CD4-positive, CD25-positive, alpha-beta regulatory T cell (primary cell): ENCODE results near the gene PRKCE. TPM values are rescaled to one million over a fixed set of nuclear protein-coding genes. Genes with fewer than 3 reads are reported as not detected.

Experiments
- ATAC-seq, 2 donors: fragments of 150-1000 bp; cut with Tn5 transposase; one replicate each; pipeline ENCODE4 v1.10.0; 2021; ENCODE audit warnings: low read depth in 2 of 2, moderate number of reproducible peaks in 2 of 2, moderate library complexity in 1 of 2
- DNase-seq, 3 donors: peaks; one replicate each; pipeline versions ENCODE4 v3.0.0 to v3.0.0-alpha.2; 2012 to 2022; ENCODE audit warnings: mixed read lengths in 1 of 3
- H3K27ac ChIP-seq: one replicate; pipeline ENCODE4 v1.7.0; 2013; ENCODE audit warnings: mild to moderate bottlenecking, low read length; ENCODE audit not compliant: insufficient read depth, poor library complexity, severe bottlenecking
- H3K27me3 ChIP-seq: one replicate; pipeline ENCODE4 v1.7.0; 2013; ENCODE audit warnings: low read length; ENCODE audit not compliant: control insufficient read depth, insufficient read depth
- H3K36me3 ChIP-seq: one replicate; pipeline ENCODE4 v1.7.0; 2013; ENCODE audit warnings: mild to moderate bottlenecking, low read length, moderate library complexity; ENCODE audit not compliant: control insufficient read depth, insufficient read depth
- H3K4me1 ChIP-seq: 2 replicates; pipeline ENCODE4 v1.7.0; 2013; ENCODE audit warnings: mild to moderate bottlenecking, low read length; ENCODE audit not compliant: insufficient read depth, control insufficient read depth, poor library complexity, severe bottlenecking
- H3K4me3 ChIP-seq: one replicate; pipeline ENCODE4 v1.7.0; 2013; ENCODE audit warnings: low read depth, mild to moderate bottlenecking, low read length, moderate library complexity
- H3K9me3 ChIP-seq, 2 experiments: 1 replicate in 1 of 2; 2 replicates in 1 of 2; pipeline ENCODE4 v1.7.0; 2013; ENCODE audit warnings: low read length in 2 of 2, mild to moderate bottlenecking in 1 of 2, moderate library complexity in 1 of 2; ENCODE audit not compliant: control insufficient read depth in 2 of 2
- H3K27ac Mint-ChIP-seq, 3 donors: one replicate each; pipeline ENCODE4 v1.8.0; 2020 to 2022; ENCODE audit warnings: mild to moderate bottlenecking in 3 of 3, mixed read lengths in 3 of 3, moderate library complexity in 2 of 3
- H3K27me3 Mint-ChIP-seq: one replicate; pipeline ENCODE4 v1.8.0; 2022; ENCODE audit warnings: mild to moderate bottlenecking, mixed read lengths
- H3K36me3 Mint-ChIP-seq: one replicate; pipeline ENCODE4 v1.8.0; 2020; ENCODE audit warnings: mixed read lengths
- H3K4me1 Mint-ChIP-seq, 4 donors: one replicate each; pipeline ENCODE4 v1.8.0; 2020 to 2022; ENCODE audit warnings: mixed read lengths in 4 of 4, mild to moderate bottlenecking in 1 of 4
- H3K4me3 Mint-ChIP-seq, 4 donors: one replicate each; pipeline ENCODE4 v1.8.0; 2020 to 2022; ENCODE audit warnings: mild to moderate bottlenecking in 4 of 4, mixed read lengths in 4 of 4, moderate library complexity in 3 of 4
- H3K9me3 Mint-ChIP-seq, 7 donors: one replicate each; pipeline ENCODE4 v1.8.0; 2020 to 2022; ENCODE audit warnings: mixed read lengths in 7 of 7, mild to moderate bottlenecking in 3 of 7, moderate library complexity in 2 of 7
- polyA plus RNA-seq, 4 donors: library from polyadenylated mRNA; unstranded; fragments of 300-500 nt; fragmentation: Illumina TruSeq; gene quantifications; one replicate each; pipeline ENCODE4 v1.2.3, GENCODE V29; 2021
- total RNA-seq: library from RNA; stranded (reverse); gene quantifications from one replicate; pipeline ENCODE4 v1.2.3, GENCODE V29; 2022

Gene PRKCE
- total and polyA plus RNA-seq, 5 donors from 2014 or later = 0.78 to 16.5 (median 1.3) TPM

DNA sequence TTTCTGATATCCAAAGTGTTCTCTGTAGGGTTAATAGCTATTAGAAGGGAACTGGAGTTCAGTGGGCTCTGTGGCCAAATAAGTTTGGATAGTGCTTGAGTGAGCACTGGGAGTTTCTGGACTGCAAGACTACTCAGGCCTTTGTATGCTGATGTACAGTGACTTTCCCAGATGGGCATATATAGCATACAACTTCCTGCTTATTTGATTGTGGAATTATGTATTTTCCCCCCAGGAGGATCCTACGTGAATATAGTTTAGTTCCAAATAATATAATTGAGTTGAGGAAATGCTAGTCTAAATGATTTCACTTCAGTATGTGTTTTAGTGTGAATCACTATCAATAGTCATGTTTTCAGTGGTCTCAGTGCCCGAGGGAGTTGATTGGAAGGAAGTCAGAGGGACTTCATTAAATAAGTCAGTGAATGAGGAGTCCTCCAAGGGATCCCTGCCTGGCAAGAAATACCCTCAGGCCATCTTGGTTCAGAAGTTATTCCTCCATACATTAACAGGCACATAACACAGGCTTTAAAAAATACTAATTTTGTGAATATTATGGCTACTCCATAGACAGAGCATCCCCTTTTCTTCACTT is 251.4 kb downstream of the PRKCE start:
- Mint-ChIP-seq H3K9me3 (no peaks in the 10 kb centered on the region), H3K4me1 (peaks cover 0 to 3% (median 0%) of the 10 kb centered on the region in 4 donors), H3K27ac (peak overlapping the region in 1 of 3 donors; percentile 52), H3K27me3 (no peaks in the 10 kb centered on the region), H3K4me3 (no peak overlapping the region), H3K36me3 (peaks cover 10% of the 10 kb centered on the region)
- ATAC-seq = no peak
- H3K9me3 ChIP-seq = no peaks in the 10 kb centered on the region
- no peak overlapping the region for H3K4me3 ChIP-seq
- DNase-seq = no peak
- no peaks in the 10 kb centered on the region for H3K4me1 ChIP-seq
- H3K27ac ChIP-seq = no peak overlapping the region
- no peaks in the 10 kb centered on the region for H3K27me3 ChIP-seq
- no peaks in the 10 kb centered on the region for H3K36me3 ChIP-seq

GRCh38 chr2:45904267-45904945 is 252.9 kb downstream of the PRKCE start:
- Histone ChIP-seq H3K27ac (no peak overlapping the region), H3K4me1 (no peaks in the 10 kb centered on the region), H3K27me3 (no peaks in the 10 kb centered on the region), H3K4me3 (no peak overlapping the region), H3K36me3 (no peaks in the 10 kb centered on the region), H3K9me3 (no peaks in the 10 kb centered on the region)
- Mint-ChIP-seq H3K9me3 (no peaks in the 10 kb centered on the region), H3K27ac (no peak overlapping the region), H3K27me3 (no peaks in the 10 kb centered on the region), H3K36me3 (peaks cover 6% of the 10 kb centered on the region), H3K4me1 (peaks cover 0 to 3% (median 0%) of the 10 kb centered on the region in 4 donors), H3K4me3 (no peak overlapping the region)
- ATAC-seq (no peak), DNase-seq (peak in 1 of 3 donors; percentile 75)

DNA sequence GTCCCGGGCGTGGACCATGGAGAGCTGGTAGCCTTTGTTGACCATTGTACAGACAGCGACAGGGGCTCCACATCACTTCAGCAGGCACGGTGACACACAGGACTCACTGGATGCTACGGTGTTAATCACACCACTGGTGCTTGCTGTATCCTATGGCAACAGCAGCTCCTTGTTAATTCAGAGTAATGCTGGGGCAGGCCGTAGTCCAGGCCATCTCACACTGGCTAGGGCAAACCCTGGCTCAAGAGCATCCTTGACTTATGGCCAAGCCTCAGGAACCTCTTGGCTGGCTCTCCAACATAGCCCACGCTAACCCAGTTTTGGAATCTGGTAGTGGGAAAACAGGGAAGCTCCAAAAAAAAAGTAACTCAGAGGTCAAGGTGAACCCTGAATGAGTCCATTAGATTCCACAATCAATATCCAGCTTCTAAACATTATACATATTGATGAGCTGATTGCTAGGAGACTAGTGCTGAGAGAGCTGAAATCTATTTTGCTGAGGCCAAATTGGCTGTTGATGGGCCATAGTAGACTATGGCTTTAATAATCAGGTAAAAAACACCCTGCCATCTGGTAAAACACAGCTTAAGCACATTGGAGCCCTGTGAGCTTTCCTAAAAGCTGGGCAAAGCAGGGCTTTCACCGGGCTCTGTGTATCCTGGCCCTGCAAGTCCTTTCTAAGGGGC is 253.6 kb downstream of the PRKCE start:
- Histone ChIP-seq H3K4me3 (no peak overlapping the region), H3K4me1 (no peaks in the 10 kb centered on the region), H3K27ac (no peak overlapping the region), H3K36me3 (no peaks in the 10 kb centered on the region), H3K27me3 (no peaks in the 10 kb centered on the region), H3K9me3 (no peaks in the 10 kb centered on the region)
- DNase-seq = no peak
- H3K27me3 Mint-ChIP-seq = no peaks in the 10 kb centered on the region
- peaks cover 0 to 3% (median 0%) of the 10 kb centered on the region in 4 donors for H3K4me1 Mint-ChIP-seq
- H3K36me3 Mint-ChIP-seq = peaks cover 6% of the 10 kb centered on the region
- H3K4me3 Mint-ChIP-seq = no peak overlapping the region
- no peak for ATAC-seq
- no peak overlapping the region for H3K27ac Mint-ChIP-seq
- no peaks in the 10 kb centered on the region for H3K9me3 Mint-ChIP-seq

DNA sequence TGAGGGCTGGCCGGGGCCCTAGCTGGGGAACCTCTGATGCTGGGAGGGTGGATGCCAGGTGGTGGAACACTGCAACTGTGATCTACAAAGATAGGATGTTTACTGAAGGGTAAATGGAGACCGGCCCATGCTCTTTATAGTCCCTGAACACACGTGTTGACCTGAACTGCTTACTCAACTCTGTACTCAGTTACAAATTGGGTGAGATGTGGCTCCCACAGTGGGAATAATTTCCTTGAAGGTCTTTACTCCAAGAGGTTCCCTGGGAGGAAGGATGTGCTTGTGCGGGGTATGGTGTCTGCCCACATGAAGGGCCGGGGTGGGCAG is 254.1 kb downstream of the PRKCE start:
- Mint-ChIP-seq H3K4me1 (peaks cover 0 to 3% (median under 1%) of the 10 kb centered on the region in 4 donors), H3K4me3 (no peak overlapping the region), H3K27ac (no peak overlapping the region), H3K9me3 (no peaks in the 10 kb centered on the region), H3K27me3 (no peaks in the 10 kb centered on the region), H3K36me3 (peaks cover 4% of the 10 kb centered on the region)
- peak in 1 of 3 donors; percentile 13 for DNase-seq
- no peaks in the 10 kb centered on the region for H3K36me3 ChIP-seq
- H3K4me1 ChIP-seq = no peaks in the 10 kb centered on the region
- H3K27ac ChIP-seq = no peak overlapping the region
- no peaks in the 10 kb centered on the region for H3K9me3 ChIP-seq
- no peak for ATAC-seq
- no peak overlapping the region for H3K4me3 ChIP-seq
- no peaks in the 10 kb centered on the region for H3K27me3 ChIP-seq

GRCh38 chr2:45907592-45907991 is 256.1 kb downstream of the PRKCE start:
- H3K27ac ChIP-seq = no peak overlapping the region
- no peak for ATAC-seq
- H3K4me1 Mint-ChIP-seq = peaks cover 0 to 5% (median 1%) of the 10 kb centered on the region in 4 donors
- no peaks in the 10 kb centered on the region for H3K27me3 ChIP-seq
- H3K27ac Mint-ChIP-seq = no peak overlapping the region
- H3K4me3 Mint-ChIP-seq = no peak overlapping the region
- DNase-seq = no peak
- H3K36me3 Mint-ChIP-seq = peaks cover 4% of the 10 kb centered on the region
- no peak overlapping the region for H3K4me3 ChIP-seq
- H3K9me3 ChIP-seq = no peaks in the 10 kb centered on the region
- H3K27me3 Mint-ChIP-seq = no peaks in the 10 kb centered on the region
- H3K4me1 ChIP-seq = no peaks in the 10 kb centered on the region
- H3K9me3 Mint-ChIP-seq = no peaks in the 10 kb centered on the region
- H3K36me3 ChIP-seq = no peaks in the 10 kb centered on the region

DNA sequence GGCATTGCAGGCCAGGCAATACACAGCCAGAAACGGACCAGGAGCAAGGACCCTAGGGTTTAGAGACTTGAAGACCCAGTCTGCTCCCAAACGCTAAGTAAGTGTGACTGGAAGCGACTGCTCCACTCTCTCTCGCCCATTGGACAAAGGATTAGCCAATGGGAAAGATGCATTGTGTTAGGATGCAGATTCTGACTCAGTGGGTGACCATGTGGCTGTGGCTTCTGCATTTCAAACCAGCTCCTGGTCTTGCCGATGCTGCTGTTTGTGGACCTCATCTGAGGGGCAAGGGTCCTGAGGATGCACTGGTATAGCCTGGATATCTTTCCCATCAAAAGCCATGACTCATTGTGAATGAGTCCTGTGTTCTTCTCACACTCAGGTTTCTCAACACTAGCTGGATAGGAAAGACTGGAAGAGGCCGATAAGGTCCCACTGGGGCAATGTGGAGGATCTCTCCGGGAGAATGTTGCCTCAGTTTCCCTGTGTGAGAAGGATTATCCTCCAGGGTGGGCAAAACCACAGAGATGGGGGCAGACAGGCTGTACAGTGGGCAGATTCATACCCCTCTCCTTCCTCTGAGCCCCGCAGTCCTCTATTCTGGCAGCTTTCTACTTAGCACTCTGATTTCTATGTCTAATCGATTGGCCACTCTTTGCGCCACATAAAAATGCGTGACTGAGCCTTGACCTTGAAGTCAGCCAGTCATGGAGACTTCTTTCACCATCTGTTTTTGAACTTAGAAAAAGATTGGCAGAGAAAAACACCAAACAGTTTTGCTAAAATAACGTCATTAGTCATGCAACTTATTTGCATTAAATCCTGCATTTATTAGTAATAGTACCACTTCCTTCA is 257.1 kb downstream of the PRKCE start:
- ATAC-seq = no peak

GRCh38 chr2:45909171-45909565 is 257.7 kb downstream of the PRKCE start:
- H3K4me1 Mint-ChIP-seq = peaks cover 0 to 5% (median 3%) of the 10 kb centered on the region in 4 donors
- H3K27me3 ChIP-seq = no peaks in the 10 kb centered on the region
- no peak overlapping the region for H3K4me3 Mint-ChIP-seq
- H3K36me3 Mint-ChIP-seq = peaks cover 4% of the 10 kb centered on the region
- DNase-seq (no peak), ATAC-seq (no peak)
- H3K27ac Mint-ChIP-seq = no peak overlapping the region
- no peak overlapping the region for H3K27ac ChIP-seq
- H3K9me3 Mint-ChIP-seq = no peaks in the 10 kb centered on the region
- no peaks in the 10 kb centered on the region for H3K4me1 ChIP-seq
- H3K27me3 Mint-ChIP-seq = no peaks in the 10 kb centered on the region
- no peaks in the 10 kb centered on the region for H3K9me3 ChIP-seq
- no peak overlapping the region for H3K4me3 ChIP-seq
- no peaks in the 10 kb centered on the region for H3K36me3 ChIP-seq

More for the DNA sequence above, 257.1 kb downstream of the PRKCE start:
- H3K4me3 ChIP-seq = no peak overlapping the region
- DNase-seq = no peak
- H3K27ac ChIP-seq = no peak overlapping the region
- H3K9me3 Mint-ChIP-seq = no peaks in the 10 kb centered on the region
- no peaks in the 10 kb centered on the region for H3K27me3 Mint-ChIP-seq
- H3K4me3 Mint-ChIP-seq = no peak overlapping the region
- H3K4me1 ChIP-seq = no peaks in the 10 kb centered on the region
- H3K27ac Mint-ChIP-seq = no peak overlapping the region
- peaks cover 4% of the 10 kb centered on the region for H3K36me3 Mint-ChIP-seq
- no peaks in the 10 kb centered on the region for H3K36me3 ChIP-seq
- H3K4me1 Mint-ChIP-seq = peaks cover 0 to 5% (median 3%) of the 10 kb centered on the region in 4 donors
- H3K27me3 ChIP-seq = no peaks in the 10 kb centered on the region
- no peaks in the 10 kb centered on the region for H3K9me3 ChIP-seq
